MM.1S (cell line): ENCODE results near the gene NOC4L.

Experiments used
- DNase-seq: peaks from one replicate; pipeline ENCODE4 v3.0.0-alpha.2; 2015
- H2AFZ ChIP-seq: fragments of 300-600 bp; sonication (generic); 2 replicates; pipeline ENCODE4 v1.6.0; 2016; ENCODE audit warnings: antibody characterized with exemption, low read length
- H3F3A ChIP-seq: fragments of 300-600 bp; sonication (generic); 2 replicates; pipeline ENCODE4 v1.6.1; 2016; ENCODE audit warnings: mild to moderate bottlenecking, antibody characterized with exemption, low read length, moderate library complexity, mixed read lengths; ENCODE audit not compliant: insufficient read depth
- H3K27ac ChIP-seq: fragments of 300-600 bp; sonication (generic); 2 replicates; pipeline ENCODE4 v1.5.1; 2016; ENCODE audit warnings: mild to moderate bottlenecking, low read length
- H3K27me3 ChIP-seq: fragments of 300-600 bp; sonication (generic); replicated peaks from 2 replicates; pipeline ENCODE4 v1.6.0; 2016; ENCODE audit warnings: low read length; ENCODE audit not compliant: insufficient read depth
- H3K36me3 ChIP-seq: fragments of 300-600 bp; sonication (generic); replicated peaks from 2 replicates; pipeline ENCODE4 v1.6.1; 2016; ENCODE audit warnings: mild to moderate bottlenecking, low read length, mixed read lengths; ENCODE audit not compliant: insufficient read depth
- H3K4me1 ChIP-seq: fragments of 300-600 bp; sonication (generic); 2 replicates; pipeline ENCODE4 v1.6.1; 2016; ENCODE audit warnings: low read length, mixed read lengths
- H3K4me2 ChIP-seq: fragments of 300-600 bp; sonication (generic); 2 replicates; pipeline ENCODE4 v1.6.0; 2016; ENCODE audit warnings: low read depth, low read length
- H3K4me3 ChIP-seq: fragments of 300-600 bp; sonication (generic); 2 replicates; pipeline ENCODE4 v1.5.1; 2016; ENCODE audit warnings: low read length, mixed read lengths
- H3K79me2 ChIP-seq: fragments of 300-600 bp; sonication (generic); 2 replicates; pipeline ENCODE4 v1.6.1; 2016; ENCODE audit warnings: mixed run types, low read length, mixed read lengths
- H3K9ac ChIP-seq: fragments of 300-600 bp; sonication (generic); 2 replicates; pipeline ENCODE4 v1.6.1; 2016; ENCODE audit warnings: low read length, mixed read lengths
- H3K9me2 ChIP-seq: fragments of 300-600 bp; sonication (generic); replicated peaks from 2 replicates; pipeline ENCODE4 v1.6.1; 2016; ENCODE audit warnings: mild to moderate bottlenecking, low read length, mixed read lengths; ENCODE audit not compliant: insufficient read depth
- H3K9me3 ChIP-seq: fragments of 300-600 bp; sonication (generic); replicated peaks from 2 replicates; pipeline ENCODE4 v1.6.1; 2016; ENCODE audit warnings: mild to moderate bottlenecking, low read length, mixed read lengths; ENCODE audit not compliant: insufficient read depth
- H4K20me1 ChIP-seq: fragments of 300-600 bp; sonication (generic); 2 replicates; pipeline ENCODE4 v1.6.1; 2016; ENCODE audit warnings: mild to moderate bottlenecking, low read length, moderate library complexity, mixed read lengths; ENCODE audit not compliant: insufficient read depth
- CTCF ChIP-seq: fragments of 300-600 bp; sonication (generic); IDR thresholded peaks from 2 replicates; pipeline ENCODE4 v1.5.1; 2016; ENCODE audit warnings: antibody characterized with exemption, low read length, mixed read lengths
- EZH2 ChIP-seq: fragments of 300-600 bp; sonication (generic); optimal IDR thresholded peaks from 2 replicates; pipeline ENCODE3; 2017; ENCODE audit warnings: low read depth, mild to moderate bottlenecking, antibody characterized with exemption, low read length, mixed read lengths
- EZH2phosphoT487 ChIP-seq: fragments of 300-600 bp; sonication (generic); IDR thresholded peaks from 2 replicates; pipeline ENCODE4 v1.6.1; 2018; ENCODE audit warnings: antibody characterized with exemption, low read length

NOC4L gene

GRCh38 chr12:132114667-132115066 lies 29.6 kb upstream of the NOC4L start:
- Histone ChIP-seq H4K20me1 (no peaks in the 10 kb centered on the region), H3K27me3 (no peaks in the 10 kb centered on the region), H3K4me3 (no peak overlapping the region), H3K4me2 (no peak overlapping the region), H2AFZ (no peak overlapping the region), H3K9ac (no peak overlapping the region), H3F3A (no peaks in the 10 kb centered on the region), H3K4me1 (no peaks in the 10 kb centered on the region), H3K79me2 (no peaks in the 10 kb centered on the region), H3K9me3 (no peaks in the 10 kb centered on the region), H3K36me3 (no peaks in the 10 kb centered on the region), H3K9me2 (no peaks in the 10 kb centered on the region), H3K27ac (no peak overlapping the region)
- DNase-seq = no peak
- TF ChIP-seq CTCF = no peak
- TF ChIP-seq EZH2 = no peak
- no peak for TF ChIP-seq EZH2phosphoT487

- Histone ChIP-seq H3K79me2 (no peaks in the 10 kb centered on the region), H3K4me3 (no peak overlapping the region), H3K9me3 (no peaks in the 10 kb centered on the region), H3K4me1 (no peaks in the 10 kb centered on the region), H3F3A (no peaks in the 10 kb centered on the region), H3K27me3 (no peaks in the 10 kb centered on the region), H2AFZ (no peak overlapping the region), H4K20me1 (no peaks in the 10 kb centered on the region), H3K9ac (no peak overlapping the region), H3K36me3 (no peaks in the 10 kb centered on the region), H3K4me2 (no peak overlapping the region), H3K9me2 (no peaks in the 10 kb centered on the region), H3K27ac (no peak overlapping the region)
- TF ChIP-seq EZH2phosphoT487 (no peak), EZH2 (no peak), CTCF (no peak)
- no peak for DNase-seq
Measured at GRCh38 chr12:132115500-132115899, 28.8 kb upstream of the NOC4L start.

- no peaks in the 10 kb centered on the region for H4K20me1 ChIP-seq
- no peak for DNase-seq
- H3K9me2 ChIP-seq = no peaks in the 10 kb centered on the region
- H3K4me1 ChIP-seq = no peaks in the 10 kb centered on the region
- no peaks in the 10 kb centered on the region for H3K27me3 ChIP-seq
- H3K9ac ChIP-seq = no peak overlapping the region
- no peak overlapping the region for H3K4me3 ChIP-seq
- H3K36me3 ChIP-seq = no peaks in the 10 kb centered on the region
- H3K27ac ChIP-seq = no peak overlapping the region
- no peak overlapping the region for H2AFZ ChIP-seq
- no peaks in the 10 kb centered on the region for H3K9me3 ChIP-seq
- TF ChIP-seq EZH2 = no peak
- TF ChIP-seq EZH2phosphoT487 = no peak
- no peak for TF ChIP-seq CTCF
- H3K4me2 ChIP-seq = no peak overlapping the region
- no peaks in the 10 kb centered on the region for H3K79me2 ChIP-seq
- no peaks in the 10 kb centered on the region for H3F3A ChIP-seq
Measured at GRCh38 chr12:132116709-132117557, 27.3 kb upstream of the NOC4L start.
